WTC11 (cell line): ENCODE data around the gene RNPS1.

Experiments used
- CTCF ChIP-seq: fragments of 200-600 bp; IDR thresholded peaks from 2 replicates; pipeline ENCODE4 v1.8.0; 2022; ENCODE audit warnings: antibody characterized with exemption
- GABPB1 ChIP-seq: sonication (generic); formaldehyde crosslinking; IDR thresholded peaks from 2 replicates; pipeline ENCODE4 v1.8.1; 2023; ENCODE audit warnings: mild to moderate bottlenecking, missing genetic modification reagents

GRCh38 chr16:2213817-2214718, 53.9 kb downstream of the RNPS1 start:
- TF ChIP-seq CTCF, result no peak
- TF ChIP-seq GABPB1 (CRISPR knock-in tag), result no peak
